Measurements from ENCODE around the gene CAMTA1. TPM values are rescaled to one million over a fixed set of nuclear protein-coding genes. Genes with fewer than 3 reads are reported as not detected.

The CAMTA1 gene
- total and polyA plus RNA-seq, 9 of the 15 experiments (the other 6 are each of a cell fraction or from before 2014, with no cell fraction given) = 43.9 to 161 (median 65.9) TPM

GRCh38 chr1:6782151-6782550 lies 3.1 kb upstream of the CAMTA1 start (continued):
- TF ChIP-seq ZBTB33 (CRISPR knock-in tag; IDR thresholded peaks at IDR 0.05) (no peak), ZNF507 (tag; conservative IDR thresholded peaks at IDR 0.05) (no peak), HMGXB4 (CRISPR knock-in tag; IDR thresholded peaks at IDR 0.05) (no peak)

- 88% methylated on average over 4 of the region's 4 CpGs for WGBS (ENCODE audit: insufficient coverage, low coverage, missing lambda C conversion rate)
Measured at GRCh38 chr1:6783221-6783620, 2.0 kb upstream of the CAMTA1 start.

More at GRCh38 chr1:6783221-6783620, 2.0 kb upstream of the CAMTA1 start:
- Histone ChIP-seq H4K20me1 (replicated peaks; ENCODE audit: control insufficient read depth, insufficient read depth, low read length) (peaks cover 18% of the 10 kb centered on the region; the same call in 1 of the 2 replicates), H3K27me3 (ENCODE audit: control insufficient read depth in 2 of 2, insufficient read depth in 2 of 2, low read length in 2 of 2) (peaks cover 0 to 6% of the 10 kb centered on the region in 2 experiments; a peak in 2 of 5 replicates), H3K4me3 (peak overlapping the region; percentile 96; the same call in 1 of the 2 replicates), H3K9me3 (replicated peaks; ENCODE audit: control insufficient read depth, insufficient read depth, low read depth, low read length) (no peaks in the 10 kb centered on the region), H3K9ac (ENCODE audit: insufficient read depth in 1 of 2, low read depth in 2 of 2, low read length in 2 of 2) (peak overlapping the region; percentile 11 to 82; a peak in 3 of 4 replicates), H3K36me3 (ENCODE audit: control insufficient read depth, insufficient read depth, low read length) (0 out of 3 replicates have a peak, but pooled peaks cover 4% of the 10 kb centered on the region), H3K4me1 (replicated peaks in 1 of 2; ENCODE audit: control insufficient read depth in 2 of 2, insufficient read depth in 2 of 2, low read length in 2 of 2) (peaks cover 9 to 23% of the 10 kb centered on the region in 2 experiments; a peak in 4 of 5 replicates), H3K4me2 (ENCODE audit: insufficient read depth, low read length) (peak overlapping the region; percentile 83), H2AFZ (ENCODE audit: low read depth, low read length) (no peak overlapping the region), H3K27ac (ENCODE audit: extremely low read depth, low read depth, low read length) (no peak overlapping the region), H3K79me2 (ENCODE audit: control insufficient read depth, insufficient read depth, low read length) (peaks cover 33% of the 10 kb centered on the region), H3K9me1 (ENCODE audit: control insufficient read depth, insufficient read depth, low read length) (peaks cover 9% of the 10 kb centered on the region)
- ChIA-PET CTCF (ENCODE audit: low intra/inter-chr PET ratio) (no interaction called here), POLR2A (interaction anchor here (0.9 to 1.2 kb wide), 2 partner anchors 13 to 58 kb away, joined by 3 to 5 read pairs; no protein-coding TSS in a partner anchor)
- DNase-seq (ENCODE audit: extremely low read depth in 1 of 4, low spot score in 3 of 4) (no peak), ATAC-seq (no peak), FAIRE-seq (peak; percentile 6)
- TF ChIP-seq PTTG1 (tag; IDR thresholded peaks at IDR 0.05; ENCODE audit: low read depth) (no peak), PKNOX1 (IDR thresholded peaks at IDR 0.05) (peak; percentile 32; the same call in 1 of the 2 replicates), ESRRB (CRISPR knock-in tag; IDR thresholded peaks at IDR 0.05; ENCODE audit: borderline replicate concordance) (no peak), CTCF (IDR thresholded peaks at IDR 0.05 in 2 of 3, conservative IDR thresholded peaks at IDR 0.05 in 1 of 3; ENCODE audit: insufficient read depth in 2 of 3, low read depth in 1 of 3, low read length in 3 of 3) (peak in 1 of 3 experiments; percentile 11; a peak in 1 of 6 replicates)
- intact Hi-C loops (cut with micrococcal nuclease) (no loop called here), in situ Hi-C loops (cut with MboI) (no loop called here)
- no TSS peak for BruUV-seq (replicated peaks)
